Uterus (tissue), 2 donors: ENCODE results near the gene CFAP77.

Experiments
- POLR2A ChIP-seq, 2 donors: fragments of 450-650 bp; IDR thresholded peaks; one replicate each; pipeline ENCODE4 v1.6.1; 2016; ENCODE audit warnings: antibody characterized with exemption in 2 of 2, mild to moderate bottlenecking in 1 of 2, moderate library complexity in 1 of 2
- TF ChIP-seq, protein P1 (sequence below), 4 experiments: fragments of 200-600 bp in 2 of 4; fragments of 450-650 bp in 2 of 4; sonication (generic) in 2 of 4; IDR thresholded peaks; one replicate each; pipeline ENCODE4 v1.5.1; 2016 to 2019; ENCODE audit warnings: antibody characterized with exemption in 4 of 4, mild to moderate bottlenecking in 2 of 4, moderate library complexity in 1 of 4

- TF ChIP-seq, protein P1, sequence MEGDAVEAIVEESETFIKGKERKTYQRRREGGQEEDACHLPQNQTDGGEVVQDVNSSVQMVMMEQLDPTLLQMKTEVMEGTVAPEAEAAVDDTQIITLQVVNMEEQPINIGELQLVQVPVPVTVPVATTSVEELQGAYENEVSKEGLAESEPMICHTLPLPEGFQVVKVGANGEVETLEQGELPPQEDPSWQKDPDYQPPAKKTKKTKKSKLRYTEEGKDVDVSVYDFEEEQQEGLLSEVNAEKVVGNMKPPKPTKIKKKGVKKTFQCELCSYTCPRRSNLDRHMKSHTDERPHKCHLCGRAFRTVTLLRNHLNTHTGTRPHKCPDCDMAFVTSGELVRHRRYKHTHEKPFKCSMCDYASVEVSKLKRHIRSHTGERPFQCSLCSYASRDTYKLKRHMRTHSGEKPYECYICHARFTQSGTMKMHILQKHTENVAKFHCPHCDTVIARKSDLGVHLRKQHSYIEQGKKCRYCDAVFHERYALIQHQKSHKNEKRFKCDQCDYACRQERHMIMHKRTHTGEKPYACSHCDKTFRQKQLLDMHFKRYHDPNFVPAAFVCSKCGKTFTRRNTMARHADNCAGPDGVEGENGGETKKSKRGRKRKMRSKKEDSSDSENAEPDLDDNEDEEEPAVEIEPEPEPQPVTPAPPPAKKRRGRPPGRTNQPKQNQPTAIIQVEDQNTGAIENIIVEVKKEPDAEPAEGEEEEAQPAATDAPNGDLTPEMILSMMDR (IDR thresholded peaks at IDR 0.05) = no peak
- TF ChIP-seq POLR2A (IDR thresholded peaks at IDR 0.05) = no peak
Measured at GRCh38 chr9:132459661-132460060, 49.6 kb downstream of the CFAP77 start.
